Measurements from ENCODE around the gene CTCF. TPM values are rescaled to one million over a fixed set of nuclear protein-coding genes. Genes with fewer than 3 reads are reported as not detected.
A peak's percentile ranks its signal among the peaks of the same experiment; 100 is the strongest.

CTCF gene
- total and polyA plus RNA-seq, 2 experiments from 2014 or later, result 64.5 to 72.3 TPM

DNA sequence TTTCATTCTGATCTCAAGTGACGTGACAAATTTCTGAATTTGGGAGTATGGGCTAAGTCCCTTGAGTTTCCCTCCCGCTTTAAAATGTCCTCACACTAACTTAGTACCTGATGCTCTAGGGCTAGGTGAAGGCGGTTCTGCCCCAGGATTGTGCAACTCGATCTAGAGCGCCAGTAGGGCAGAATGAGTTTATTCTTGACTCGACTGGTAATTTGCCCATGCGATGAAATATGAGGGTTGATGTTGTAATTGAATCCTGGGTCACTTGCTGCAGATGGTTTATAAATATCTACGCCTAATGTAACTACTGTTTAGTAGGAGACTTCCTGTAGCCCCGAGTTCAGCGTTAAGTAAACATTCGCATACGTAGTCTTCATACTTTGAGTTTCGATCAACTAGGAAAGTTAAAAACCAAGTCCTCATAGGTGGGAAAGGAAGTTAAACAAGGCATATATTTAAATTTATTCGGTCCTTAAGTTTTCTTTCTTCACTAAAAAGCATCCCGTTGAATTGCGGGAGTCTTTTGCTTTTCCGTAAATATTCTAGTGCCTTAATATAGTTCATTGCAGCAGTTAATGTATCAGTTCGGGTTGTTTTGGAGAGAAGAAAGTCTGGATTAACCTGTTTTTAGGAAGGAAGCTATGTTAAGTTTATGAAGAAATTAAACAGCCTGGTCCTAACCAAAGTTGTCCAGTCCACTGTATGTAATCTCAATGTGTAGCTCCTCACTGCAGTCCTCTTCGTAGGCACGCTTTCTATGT is 1.6 kb downstream of the CTCF start:
- Mint-ChIP-seq H3K9me3 (no peaks in the 10 kb centered on the region), H3K27ac (peak overlapping the region; percentile 90), H3K36me3 (ENCODE audit: low read depth) (peaks cover 4% of the 10 kb centered on the region; the same call in 1 of the 3 replicates), H3K27me3 (ENCODE audit: insufficient read depth, low read depth, poor library complexity) (peaks cover 2% of the 10 kb centered on the region), H3K4me3 (peak overlapping the region; percentile 85), H3K4me1 (peaks cover 21% of the 10 kb centered on the region)
- Histone ChIP-seq H3K4me2 (peak overlapping the region; percentile 90), H3K4me1 (ENCODE audit: insufficient read depth) (peaks cover 16% of the 10 kb centered on the region), H3K27me3 (ENCODE audit: insufficient read depth) (no peaks in the 10 kb centered on the region), H3K27ac (ENCODE audit: low read depth) (peak overlapping the region; percentile 99), H4K20me1 (replicated peaks; ENCODE audit: insufficient read depth) (peaks cover 21% of the 10 kb centered on the region), H3K79me2 (replicated peaks; ENCODE audit: insufficient read depth) (peaks cover 82% of the 10 kb centered on the region), H2AFZ (peak overlapping the region; percentile 58; the same call in 1 of the 2 replicates), H3K4me3 (peak overlapping the region; percentile 78), H3K9me2 (ENCODE audit: insufficient read depth) (no peaks in the 10 kb centered on the region), H3F3A (replicated peaks; ENCODE audit: low read depth) (peaks cover 15% of the 10 kb centered on the region; the same call in 1 of the 2 replicates), H3K36me3 (ENCODE audit: insufficient read depth) (no peaks in the 10 kb centered on the region; the same call in 1 of the 2 replicates)
- TF ChIP-seq CTCF (conservative IDR thresholded peaks at IDR 0.05; ENCODE audit: low read depth in 2 of 2) (no peak), EZH2 (IDR thresholded peaks at IDR 0.05; ENCODE audit: low read depth, unreplicated experiment) (no peak), EZH2phosphoT487 (IDR thresholded peaks at IDR 0.05; ENCODE audit: unreplicated experiment) (no peak), NANOG (IDR thresholded peaks at IDR 0.05; ENCODE audit: borderline replicate concordance) (no peak), STAT1 (IDR thresholded peaks at IDR 0.05; ENCODE audit: unreplicated experiment) (no peak), POLR2AphosphoS5 (IDR thresholded peaks at IDR 0.05; ENCODE audit: low read depth) (no peak), REST (IDR thresholded peaks at IDR 0.05; ENCODE audit: unreplicated experiment) (no peak), ETS1 (IDR thresholded peaks at IDR 0.05) (no peak), ZNF114 (CRISPR knock-in tag; IDR thresholded peaks at IDR 0.05) (no peak), JUNB (IDR thresholded peaks at IDR 0.05; ENCODE audit: unreplicated experiment) (no peak), ZNF331 (CRISPR knock-in tag; IDR thresholded peaks at IDR 0.05; ENCODE audit: low read depth) (no peak), CREB1 (CRISPR knock-in tag; IDR thresholded peaks at IDR 0.05; ENCODE audit: low read depth) (no peak)
- TF ChIP-seq, protein P1, sequence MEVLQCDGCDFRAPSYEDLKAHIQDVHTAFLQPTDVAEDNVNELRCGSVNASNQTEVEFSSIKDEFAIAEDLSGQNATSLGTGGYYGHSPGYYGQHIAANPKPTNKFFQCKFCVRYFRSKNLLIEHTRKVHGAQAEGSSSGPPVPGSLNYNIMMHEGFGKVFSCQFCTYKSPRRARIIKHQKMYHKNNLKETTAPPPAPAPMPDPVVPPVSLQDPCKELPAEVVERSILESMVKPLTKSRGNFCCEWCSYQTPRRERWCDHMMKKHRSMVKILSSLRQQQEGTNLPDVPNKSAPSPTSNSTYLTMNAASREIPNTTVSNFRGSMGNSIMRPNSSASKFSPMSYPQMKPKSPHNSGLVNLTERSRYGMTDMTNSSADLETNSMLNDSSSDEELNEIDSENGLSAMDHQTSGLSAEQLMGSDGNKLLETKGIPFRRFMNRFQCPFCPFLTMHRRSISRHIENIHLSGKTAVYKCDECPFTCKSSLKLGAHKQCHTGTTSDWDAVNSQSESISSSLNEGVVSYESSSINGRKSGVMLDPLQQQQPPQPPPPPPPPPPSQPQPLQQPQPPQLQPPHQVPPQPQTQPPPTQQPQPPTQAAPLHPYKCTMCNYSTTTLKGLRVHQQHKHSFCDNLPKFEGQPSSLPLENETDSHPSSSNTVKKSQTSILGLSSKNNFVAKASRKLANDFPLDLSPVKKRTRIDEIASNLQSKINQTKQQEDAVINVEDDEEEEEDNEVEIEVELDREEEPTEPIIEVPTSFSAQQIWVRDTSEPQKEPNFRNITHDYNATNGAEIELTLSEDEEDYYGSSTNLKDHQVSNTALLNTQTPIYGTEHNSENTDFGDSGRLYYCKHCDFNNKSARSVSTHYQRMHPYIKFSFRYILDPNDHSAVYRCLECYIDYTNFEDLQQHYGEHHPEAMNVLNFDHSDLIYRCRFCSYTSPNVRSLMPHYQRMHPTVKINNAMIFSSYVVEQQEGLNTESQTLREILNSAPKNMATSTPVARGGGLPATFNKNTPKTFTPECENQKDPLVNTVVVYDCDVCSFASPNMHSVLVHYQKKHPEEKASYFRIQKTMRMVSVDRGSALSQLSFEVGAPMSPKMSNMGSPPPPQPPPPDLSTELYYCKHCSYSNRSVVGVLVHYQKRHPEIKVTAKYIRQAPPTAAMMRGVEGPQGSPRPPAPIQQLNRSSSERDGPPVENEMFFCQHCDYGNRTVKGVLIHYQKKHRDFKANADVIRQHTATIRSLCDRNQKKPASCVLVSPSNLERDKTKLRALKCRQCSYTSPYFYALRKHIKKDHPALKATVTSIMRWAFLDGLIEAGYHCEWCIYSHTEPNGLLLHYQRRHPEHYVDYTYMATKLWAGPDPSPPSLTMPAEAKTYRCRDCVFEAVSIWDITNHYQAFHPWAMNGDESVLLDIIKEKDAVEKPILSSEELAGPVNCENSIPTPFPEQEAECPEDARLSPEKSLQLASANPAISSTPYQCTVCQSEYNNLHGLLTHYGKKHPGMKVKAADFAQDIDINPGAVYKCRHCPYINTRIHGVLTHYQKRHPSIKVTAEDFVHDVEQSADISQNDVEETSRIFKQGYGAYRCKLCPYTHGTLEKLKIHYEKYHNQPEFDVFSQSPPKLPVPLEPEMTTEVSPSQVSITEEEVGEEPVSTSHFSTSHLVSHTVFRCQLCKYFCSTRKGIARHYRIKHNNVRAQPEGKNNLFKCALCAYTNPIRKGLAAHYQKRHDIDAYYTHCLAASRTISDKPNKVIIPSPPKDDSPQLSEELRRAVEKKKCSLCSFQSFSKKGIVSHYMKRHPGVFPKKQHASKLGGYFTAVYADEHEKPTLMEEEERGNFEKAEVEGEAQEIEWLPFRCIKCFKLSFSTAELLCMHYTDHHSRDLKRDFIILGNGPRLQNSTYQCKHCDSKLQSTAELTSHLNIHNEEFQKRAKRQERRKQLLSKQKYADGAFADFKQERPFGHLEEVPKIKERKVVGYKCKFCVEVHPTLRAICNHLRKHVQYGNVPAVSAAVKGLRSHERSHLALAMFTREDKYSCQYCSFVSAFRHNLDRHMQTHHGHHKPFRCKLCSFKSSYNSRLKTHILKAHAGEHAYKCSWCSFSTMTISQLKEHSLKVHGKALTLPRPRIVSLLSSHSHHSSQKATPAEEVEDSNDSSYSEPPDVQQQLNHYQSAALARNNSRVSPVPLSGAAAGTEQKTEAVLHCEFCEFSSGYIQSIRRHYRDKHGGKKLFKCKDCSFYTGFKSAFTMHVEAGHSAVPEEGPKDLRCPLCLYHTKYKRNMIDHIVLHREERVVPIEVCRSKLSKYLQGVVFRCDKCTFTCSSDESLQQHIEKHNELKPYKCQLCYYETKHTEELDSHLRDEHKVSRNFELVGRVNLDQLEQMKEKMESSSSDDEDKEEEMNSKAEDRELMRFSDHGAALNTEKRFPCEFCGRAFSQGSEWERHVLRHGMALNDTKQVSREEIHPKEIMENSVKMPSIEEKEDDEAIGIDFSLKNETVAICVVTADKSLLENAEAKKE (CRISPR knock-in tag; IDR thresholded peaks at IDR 0.05), result no peak
- DNase-seq (ENCODE audit: low spot score), result peak; percentile 48
- ATAC-seq, result peak; percentile 1; the same call in 1 of the 3 replicates
